ENCODE results near the gene PALM.

Gene PALM

DNA sequence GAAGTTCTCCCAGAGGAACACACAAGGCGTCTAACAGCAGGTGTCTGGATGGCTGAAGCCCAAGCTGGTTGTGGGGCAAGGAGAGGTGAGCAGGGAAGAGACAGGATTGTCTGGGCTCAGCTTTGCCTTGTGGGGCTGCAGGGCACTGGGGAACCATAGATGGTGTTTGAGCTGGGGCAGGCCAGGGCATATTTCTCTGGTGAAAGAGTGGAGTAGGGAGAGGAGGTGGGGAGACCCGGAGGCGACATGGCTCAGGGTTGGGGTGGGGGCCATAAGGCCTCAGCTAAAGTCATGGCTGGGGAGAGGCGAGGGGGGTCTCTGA lies 5.4 kb upstream of the PALM start:
- peak overlapping the region; percentile 47 for H3K27ac ChIP-seq
- CTCF ChIA-PET: interaction anchor here (0.6 kb wide), 1 partner anchor 27 kb away, joined by 3 read pairs; no protein-coding TSS in a partner anchor
- POLR2A ChIA-PET (ENCODE audit: low non-redundant PET): no interaction called here
- TF ChIP-seq, protein P1, sequence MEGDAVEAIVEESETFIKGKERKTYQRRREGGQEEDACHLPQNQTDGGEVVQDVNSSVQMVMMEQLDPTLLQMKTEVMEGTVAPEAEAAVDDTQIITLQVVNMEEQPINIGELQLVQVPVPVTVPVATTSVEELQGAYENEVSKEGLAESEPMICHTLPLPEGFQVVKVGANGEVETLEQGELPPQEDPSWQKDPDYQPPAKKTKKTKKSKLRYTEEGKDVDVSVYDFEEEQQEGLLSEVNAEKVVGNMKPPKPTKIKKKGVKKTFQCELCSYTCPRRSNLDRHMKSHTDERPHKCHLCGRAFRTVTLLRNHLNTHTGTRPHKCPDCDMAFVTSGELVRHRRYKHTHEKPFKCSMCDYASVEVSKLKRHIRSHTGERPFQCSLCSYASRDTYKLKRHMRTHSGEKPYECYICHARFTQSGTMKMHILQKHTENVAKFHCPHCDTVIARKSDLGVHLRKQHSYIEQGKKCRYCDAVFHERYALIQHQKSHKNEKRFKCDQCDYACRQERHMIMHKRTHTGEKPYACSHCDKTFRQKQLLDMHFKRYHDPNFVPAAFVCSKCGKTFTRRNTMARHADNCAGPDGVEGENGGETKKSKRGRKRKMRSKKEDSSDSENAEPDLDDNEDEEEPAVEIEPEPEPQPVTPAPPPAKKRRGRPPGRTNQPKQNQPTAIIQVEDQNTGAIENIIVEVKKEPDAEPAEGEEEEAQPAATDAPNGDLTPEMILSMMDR (conservative IDR thresholded peaks at IDR 0.05; ENCODE audit: low read depth): no peak
- DNase-seq (ENCODE audit: low spot score): no peak

DNA sequence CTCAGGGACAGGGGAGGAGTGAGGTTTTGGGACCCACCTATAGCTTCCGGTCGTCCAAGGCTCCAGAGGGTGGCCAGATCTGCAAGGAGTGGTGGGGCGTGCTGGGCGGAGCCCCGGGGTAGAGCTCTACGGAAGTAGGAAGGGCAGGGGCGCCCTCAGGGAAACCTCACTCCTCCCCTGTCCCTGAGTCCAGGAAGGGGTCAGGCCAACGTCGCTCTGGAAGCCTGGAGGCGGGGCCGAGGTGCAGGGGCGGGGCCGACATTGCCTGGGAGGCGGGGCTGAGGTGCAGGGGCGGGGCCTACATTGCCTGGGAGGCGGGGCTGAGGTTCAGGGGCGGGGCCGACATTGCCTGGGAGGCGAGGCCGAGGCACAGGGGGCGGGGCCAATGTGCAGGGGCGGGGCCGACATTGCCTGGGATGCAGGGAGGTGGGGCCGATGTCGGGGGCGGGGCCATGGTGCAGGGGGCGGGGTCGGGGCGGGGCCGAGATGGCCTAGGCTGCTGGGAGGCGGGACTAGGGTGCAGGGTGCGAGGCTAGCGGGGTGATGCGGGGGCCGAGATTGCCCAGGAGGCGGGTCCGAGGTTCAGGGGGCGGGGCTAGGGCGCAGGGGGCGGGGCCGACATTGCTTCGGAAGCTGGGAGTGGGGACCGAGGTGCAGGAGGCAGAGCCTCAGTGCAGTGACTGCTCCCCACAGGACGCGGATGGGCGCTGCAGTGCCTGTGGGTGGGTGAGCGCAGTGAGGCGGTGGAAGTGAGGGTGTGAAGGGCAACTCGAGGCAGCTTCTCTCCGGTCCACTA lies 4.9 kb upstream of the PALM start:
- DNase-seq (ENCODE audit: low spot score): peak; percentile 55
- TF ChIP-seq, protein P1 (conservative IDR thresholded peaks at IDR 0.05; ENCODE audit: low read depth): no peak
- POLR2A ChIA-PET (ENCODE audit: low non-redundant PET): no interaction called here
- CTCF ChIA-PET: no interaction called here
- H3K27ac ChIP-seq: peak overlapping the region; percentile 47

DNA sequence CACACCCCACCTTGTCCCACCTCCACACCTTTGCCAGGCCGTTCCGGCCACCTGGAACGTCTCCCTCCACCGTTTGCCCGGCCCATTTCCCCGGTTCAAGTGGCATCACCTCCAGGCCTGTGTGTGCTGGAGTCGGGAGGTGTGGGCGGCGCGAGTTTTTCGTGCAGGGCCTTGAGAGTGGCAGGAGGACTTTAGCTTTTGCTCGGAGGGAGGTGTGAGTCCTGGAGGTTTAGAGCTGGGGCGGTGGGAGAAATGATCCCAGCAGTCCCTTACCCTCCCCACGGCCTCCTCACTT lies 4.3 kb upstream of the PALM start:
- ChIA-PET POLR2A (ENCODE audit: low non-redundant PET) (no interaction called here), CTCF (interaction anchor here (0.5 kb wide), 1 partner anchor 68 kb away, joined by 3 read pairs; no protein-coding TSS in a partner anchor)
- peak overlapping the region; percentile 22; the same call in 1 of the 2 replicates for H3K27ac ChIP-seq
- TF ChIP-seq, protein P1 (conservative IDR thresholded peaks at IDR 0.05; ENCODE audit: low read depth): no peak
- DNase-seq (ENCODE audit: low spot score): no peak

DNA sequence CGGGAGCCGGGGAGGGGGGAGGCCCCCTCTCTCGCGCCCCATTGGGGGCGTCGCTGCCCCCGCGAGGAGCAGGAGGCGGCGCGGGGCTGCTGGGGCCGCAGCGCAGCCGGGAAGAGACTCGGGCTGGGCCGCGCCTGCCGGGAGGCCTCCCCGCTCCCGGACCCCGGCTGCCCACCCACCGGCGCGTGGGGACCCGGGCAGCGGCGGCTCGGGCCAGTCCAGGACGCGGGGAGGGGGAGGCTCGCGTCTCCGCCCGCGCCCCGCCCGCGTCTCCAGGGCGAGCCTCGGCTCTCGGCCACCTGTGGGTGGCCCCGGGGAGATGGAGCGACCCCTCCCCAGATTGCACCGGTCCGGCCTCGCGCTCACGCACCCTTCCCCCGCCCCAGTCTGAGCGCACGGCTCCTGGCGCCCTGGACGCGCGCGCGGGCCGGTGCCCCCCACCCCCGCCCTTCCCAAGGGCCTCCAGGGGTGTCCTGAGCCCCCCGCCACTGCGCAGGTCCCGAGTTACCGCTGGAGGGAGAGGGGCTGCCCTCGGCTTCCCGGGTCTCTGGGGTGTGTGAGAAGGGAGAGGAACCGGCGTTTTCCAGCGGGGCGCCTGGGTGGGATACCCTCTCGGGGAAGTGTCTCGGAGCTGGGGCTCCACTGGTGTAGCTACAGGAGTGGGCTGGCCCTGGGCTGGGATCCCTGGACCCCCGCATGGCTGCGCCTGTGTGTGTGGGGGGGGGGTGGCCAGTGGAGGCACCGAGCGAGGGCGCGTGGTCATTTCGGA lies 645 bp downstream of the PALM start:
- POLR2A ChIA-PET (ENCODE audit: low non-redundant PET): no interaction called here
- CTCF ChIA-PET: interaction anchor here (0.6 kb wide), 2 partner anchors 20 to 130 kb away, joined by 3 read pairs; no protein-coding TSS in a partner anchor

DNA sequence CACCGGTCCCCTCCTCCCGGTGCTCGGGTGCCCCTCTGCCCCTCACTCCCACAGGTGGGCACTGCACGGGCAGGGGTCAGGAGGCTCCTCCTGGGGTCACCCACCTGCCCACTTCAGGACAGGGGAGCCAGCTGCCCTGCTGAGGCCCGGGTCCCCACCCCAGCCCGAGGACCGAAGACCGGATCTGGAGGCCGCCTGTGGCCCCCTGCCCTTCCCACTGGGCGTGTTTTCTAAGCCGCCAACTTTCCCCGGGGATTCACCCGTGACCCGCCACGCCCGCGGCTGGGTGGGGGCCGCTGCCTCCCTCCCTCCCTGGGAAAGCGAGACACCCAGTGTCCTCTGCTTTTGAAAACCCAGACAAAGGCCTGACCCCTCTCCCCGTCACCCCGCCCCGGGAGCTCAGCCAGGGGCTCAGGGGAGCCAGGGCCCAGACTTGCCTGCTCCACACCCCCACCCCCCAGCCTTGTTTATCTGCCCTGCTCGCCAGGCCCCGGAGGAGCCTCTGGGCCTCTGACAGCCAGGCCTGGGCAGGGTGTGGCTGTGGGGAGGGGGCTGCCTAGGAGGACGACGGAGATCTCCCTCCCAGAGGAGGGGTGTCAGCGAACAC lies 1.3 kb downstream of the PALM start:
- CTCF ChIA-PET: interaction anchor here (0.6 kb wide), 1 partner anchor 131 kb away, joined by 3 read pairs; no protein-coding TSS in a partner anchor
- POLR2A ChIA-PET (ENCODE audit: low non-redundant PET): no interaction called here

More for the DNA sequence above, 645 bp downstream of the PALM start:
- TF ChIP-seq, protein P1 (conservative IDR thresholded peaks at IDR 0.05; ENCODE audit: low read depth): no peak
- peak overlapping the region; percentile 73 for H3K27ac ChIP-seq
- no peak for DNase-seq (ENCODE audit: low spot score)

DNA sequence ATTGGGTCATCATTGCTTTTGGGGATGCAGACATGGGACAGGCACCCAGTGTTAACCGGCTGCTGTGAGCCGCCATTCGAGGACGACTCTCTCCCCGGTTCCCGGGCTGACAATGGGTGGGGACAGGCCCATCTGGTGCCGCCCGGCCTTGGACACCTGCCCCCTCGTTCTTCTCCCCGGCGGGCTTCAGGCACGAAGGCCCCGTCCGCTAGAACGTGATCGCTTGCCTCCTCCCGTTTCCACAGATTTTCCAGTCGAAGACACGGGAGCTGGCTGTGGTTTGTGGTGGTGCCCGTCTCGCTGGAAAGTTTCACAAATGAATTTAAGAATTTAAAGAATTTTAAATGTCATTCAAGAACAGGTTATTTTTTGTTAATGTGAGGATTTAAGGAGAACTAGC lies 2.0 kb downstream of the PALM start:
- ChIA-PET CTCF (no interaction called here), POLR2A (ENCODE audit: low non-redundant PET) (no interaction called here)
- no peak for DNase-seq (ENCODE audit: low spot score)
- H3K27ac ChIP-seq: peak overlapping the region; percentile 73
- TF ChIP-seq, protein P1 (conservative IDR thresholded peaks at IDR 0.05; ENCODE audit: low read depth): no peak

More for the DNA sequence above, 1.3 kb downstream of the PALM start:
- H3K27ac ChIP-seq: peak overlapping the region; percentile 73
- no peak for DNase-seq (ENCODE audit: low spot score)
- TF ChIP-seq, protein P1 (conservative IDR thresholded peaks at IDR 0.05; ENCODE audit: low read depth): no peak

All from RWPE1 (cell line).